ENCODE data around the gene YOD1.

DNA sequence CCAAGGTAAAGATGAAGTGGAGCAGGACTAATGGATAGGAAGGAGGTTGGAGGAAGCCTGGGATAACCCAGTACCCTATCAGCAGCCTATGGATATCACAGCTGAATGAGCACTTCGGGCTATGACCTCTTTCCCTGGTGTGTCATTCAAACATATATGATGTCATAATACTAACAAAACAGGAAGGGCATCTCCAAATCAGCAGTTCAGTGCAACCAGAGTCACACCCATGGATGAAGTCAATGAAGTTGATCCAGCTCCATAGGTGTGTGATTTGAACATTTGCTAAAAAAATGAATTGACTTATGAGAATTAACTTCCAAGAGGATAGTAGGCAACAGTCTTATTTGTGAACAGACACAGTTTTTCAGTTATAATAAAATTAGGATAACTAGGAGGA is 16.8 kb downstream of the YOD1 start:
- TF ChIP-seq, protein P1, sequence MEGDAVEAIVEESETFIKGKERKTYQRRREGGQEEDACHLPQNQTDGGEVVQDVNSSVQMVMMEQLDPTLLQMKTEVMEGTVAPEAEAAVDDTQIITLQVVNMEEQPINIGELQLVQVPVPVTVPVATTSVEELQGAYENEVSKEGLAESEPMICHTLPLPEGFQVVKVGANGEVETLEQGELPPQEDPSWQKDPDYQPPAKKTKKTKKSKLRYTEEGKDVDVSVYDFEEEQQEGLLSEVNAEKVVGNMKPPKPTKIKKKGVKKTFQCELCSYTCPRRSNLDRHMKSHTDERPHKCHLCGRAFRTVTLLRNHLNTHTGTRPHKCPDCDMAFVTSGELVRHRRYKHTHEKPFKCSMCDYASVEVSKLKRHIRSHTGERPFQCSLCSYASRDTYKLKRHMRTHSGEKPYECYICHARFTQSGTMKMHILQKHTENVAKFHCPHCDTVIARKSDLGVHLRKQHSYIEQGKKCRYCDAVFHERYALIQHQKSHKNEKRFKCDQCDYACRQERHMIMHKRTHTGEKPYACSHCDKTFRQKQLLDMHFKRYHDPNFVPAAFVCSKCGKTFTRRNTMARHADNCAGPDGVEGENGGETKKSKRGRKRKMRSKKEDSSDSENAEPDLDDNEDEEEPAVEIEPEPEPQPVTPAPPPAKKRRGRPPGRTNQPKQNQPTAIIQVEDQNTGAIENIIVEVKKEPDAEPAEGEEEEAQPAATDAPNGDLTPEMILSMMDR (conservative IDR thresholded peaks at IDR 0.05), result no peak
- TF ChIP-seq ZFX (IDR thresholded peaks at IDR 0.05), result no peak
